ENCODE results near the gene RAD54L. TPM values are rescaled to one million over a fixed set of nuclear protein-coding genes. Genes with fewer than 3 reads are reported as not detected.
A peak's percentile ranks its signal among the peaks of the same experiment; 100 is the strongest.
"Not testable (repeated sequence)": the region's sequence is repeated elsewhere in the genome, so short reads cannot be mapped to it uniquely, and the experiment has no call there.

RAD54L gene
- total and polyA plus RNA-seq, 2 experiments from 2014 or later, result 4.2 to 6.2 TPM

- 20% methylated on average over 1 of the region's 1 CpG for WGBS (ENCODE audit: low lambda C conversion rate, missing lambda C conversion rate)
- H3K79me2 ChIP-seq, result no peaks in the 10 kb centered on the region
These were observed 4.6 kb upstream of the RAD54L start for GRCh38 chr1:46242918-46243317.

DNA sequence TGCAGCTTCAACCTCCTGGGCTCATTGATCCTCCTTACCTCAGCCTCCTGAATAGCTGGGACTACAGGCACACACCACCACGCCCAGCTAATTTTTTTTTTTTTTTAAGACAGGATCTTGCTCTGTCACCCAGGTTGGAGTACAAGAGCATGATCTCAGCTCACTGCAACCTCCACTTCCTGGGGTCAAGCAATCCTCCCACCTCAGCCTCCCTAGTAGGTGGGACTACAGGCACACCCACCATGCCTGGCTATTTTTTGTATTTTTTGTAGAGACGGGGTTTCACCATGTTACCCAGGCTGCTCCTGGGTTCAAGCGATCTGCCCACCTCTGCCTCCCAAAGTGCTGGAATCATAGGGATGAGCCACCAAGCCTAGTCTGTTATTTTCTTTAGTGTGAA is 3.7 kb upstream of the RAD54L start:
- H3K79me2 ChIP-seq; H3K27ac ChIP-seq; H2AFZ ChIP-seq; H3K4me2 ChIP-seq; H4K20me1 ChIP-seq (ENCODE audit: insufficient read depth, poor library complexity, severe bottlenecking); H3K4me3 ChIP-seq; H3K9me2 ChIP-seq (replicated peaks; ENCODE audit: insufficient read depth); H3K4me1 ChIP-seq (ENCODE audit: insufficient read depth); DNase-seq (ENCODE audit: low spot score); H3K27me3 ChIP-seq; H3K9me3 ChIP-seq (ENCODE audit: low read depth); H3K36me3 ChIP-seq (replicated peaks; ENCODE audit: insufficient read depth, low read depth): not testable (repeated sequence)
- 92% methylated on average over 3 of the region's 3 CpGs for WGBS (ENCODE audit: low lambda C conversion rate, missing lambda C conversion rate)

More at GRCh38 chr1:46242918-46243317, 4.6 kb upstream of the RAD54L start:
- no peaks in the 10 kb centered on the region for H3K27me3 ChIP-seq
- no peak overlapping the region for H2AFZ ChIP-seq
- no peaks in the 10 kb centered on the region for H3K9me3 ChIP-seq (ENCODE audit: low read depth)
- H3K9me2 ChIP-seq (replicated peaks; ENCODE audit: insufficient read depth), result no peaks in the 10 kb centered on the region
- H3K4me2 ChIP-seq, result no peak overlapping the region
- no peak overlapping the region for H3K4me3 ChIP-seq
- no peak overlapping the region for H3K27ac ChIP-seq
- TF ChIP-seq EZH2phosphoT487 (IDR thresholded peaks at IDR 0.05; ENCODE audit: low read depth, severe bottlenecking, unreplicated experiment) (no peak), EZH2 (IDR thresholded peaks at IDR 0.05; ENCODE audit: borderline replicate concordance) (no peak)
- TF ChIP-seq, protein P1, sequence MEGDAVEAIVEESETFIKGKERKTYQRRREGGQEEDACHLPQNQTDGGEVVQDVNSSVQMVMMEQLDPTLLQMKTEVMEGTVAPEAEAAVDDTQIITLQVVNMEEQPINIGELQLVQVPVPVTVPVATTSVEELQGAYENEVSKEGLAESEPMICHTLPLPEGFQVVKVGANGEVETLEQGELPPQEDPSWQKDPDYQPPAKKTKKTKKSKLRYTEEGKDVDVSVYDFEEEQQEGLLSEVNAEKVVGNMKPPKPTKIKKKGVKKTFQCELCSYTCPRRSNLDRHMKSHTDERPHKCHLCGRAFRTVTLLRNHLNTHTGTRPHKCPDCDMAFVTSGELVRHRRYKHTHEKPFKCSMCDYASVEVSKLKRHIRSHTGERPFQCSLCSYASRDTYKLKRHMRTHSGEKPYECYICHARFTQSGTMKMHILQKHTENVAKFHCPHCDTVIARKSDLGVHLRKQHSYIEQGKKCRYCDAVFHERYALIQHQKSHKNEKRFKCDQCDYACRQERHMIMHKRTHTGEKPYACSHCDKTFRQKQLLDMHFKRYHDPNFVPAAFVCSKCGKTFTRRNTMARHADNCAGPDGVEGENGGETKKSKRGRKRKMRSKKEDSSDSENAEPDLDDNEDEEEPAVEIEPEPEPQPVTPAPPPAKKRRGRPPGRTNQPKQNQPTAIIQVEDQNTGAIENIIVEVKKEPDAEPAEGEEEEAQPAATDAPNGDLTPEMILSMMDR (IDR thresholded peaks at IDR 0.05; ENCODE audit: poor library complexity), result no peak
- DNase-seq (ENCODE audit: low spot score), result no peak
- no peaks in the 10 kb centered on the region for H3K4me1 ChIP-seq (ENCODE audit: insufficient read depth)
- H3K36me3 ChIP-seq (replicated peaks; ENCODE audit: insufficient read depth, low read depth), result no peaks in the 10 kb centered on the region
- no peaks in the 10 kb centered on the region for H4K20me1 ChIP-seq (ENCODE audit: insufficient read depth, poor library complexity, severe bottlenecking)

- WGBS (ENCODE audit: low lambda C conversion rate, missing lambda C conversion rate), result 76% methylated on average over 3 of the region's 3 CpGs
- H4K20me1 ChIP-seq (ENCODE audit: insufficient read depth, poor library complexity, severe bottlenecking), result no peaks in the 10 kb centered on the region
- H3K4me1 ChIP-seq (ENCODE audit: insufficient read depth), result peaks cover 10% of the 10 kb centered on the region
- H3K79me2 ChIP-seq, result peaks cover 13% of the 10 kb centered on the region
- no peaks in the 10 kb centered on the region for H3K27me3 ChIP-seq
- H2AFZ ChIP-seq, result no peak overlapping the region
- no peaks in the 10 kb centered on the region for H3K9me3 ChIP-seq (ENCODE audit: low read depth)
- no peak overlapping the region for H3K4me2 ChIP-seq
- H3K9me2 ChIP-seq (replicated peaks; ENCODE audit: insufficient read depth), result no peaks in the 10 kb centered on the region
- no peak overlapping the region for H3K4me3 ChIP-seq
- no peak for TF ChIP-seq EZH2 (IDR thresholded peaks at IDR 0.05; ENCODE audit: borderline replicate concordance)
- TF ChIP-seq, protein P1 (IDR thresholded peaks at IDR 0.05; ENCODE audit: poor library complexity), result no peak
- TF ChIP-seq EZH2phosphoT487 (IDR thresholded peaks at IDR 0.05; ENCODE audit: low read depth, severe bottlenecking, unreplicated experiment), result no peak
- H3K27ac ChIP-seq, result no peak overlapping the region
- no peak for DNase-seq (ENCODE audit: low spot score)
- H3K36me3 ChIP-seq (replicated peaks; ENCODE audit: insufficient read depth, low read depth), result no peaks in the 10 kb centered on the region
These were observed 2.7 kb upstream of the RAD54L start for GRCh38 chr1:46244656-46245371.

GRCh38 chr1:46246136-46246535 is 1.4 kb upstream of the RAD54L start:
- not testable (repeated sequence) for H3K9me2 ChIP-seq (replicated peaks; ENCODE audit: insufficient read depth); H2AFZ ChIP-seq; H3K4me1 ChIP-seq (ENCODE audit: insufficient read depth); H3K4me3 ChIP-seq; DNase-seq (ENCODE audit: low spot score); H3K36me3 ChIP-seq (replicated peaks; ENCODE audit: insufficient read depth, low read depth); H3K27me3 ChIP-seq; H3K9me3 ChIP-seq (ENCODE audit: low read depth); H4K20me1 ChIP-seq (ENCODE audit: insufficient read depth, poor library complexity, severe bottlenecking)
- peak overlapping the region; percentile 98 for H3K27ac ChIP-seq
- peak overlapping the region; percentile 93 for H3K4me2 ChIP-seq
- peaks cover 13% of the 10 kb centered on the region for H3K79me2 ChIP-seq
- WGBS (ENCODE audit: low lambda C conversion rate, missing lambda C conversion rate), result 97% methylated on average over 17 of the region's 17 CpGs

Data from hepatocyte (in vitro differentiated cells).